ENCODE measurements around the gene OR2H1.

The OR2H1 gene

DNA sequence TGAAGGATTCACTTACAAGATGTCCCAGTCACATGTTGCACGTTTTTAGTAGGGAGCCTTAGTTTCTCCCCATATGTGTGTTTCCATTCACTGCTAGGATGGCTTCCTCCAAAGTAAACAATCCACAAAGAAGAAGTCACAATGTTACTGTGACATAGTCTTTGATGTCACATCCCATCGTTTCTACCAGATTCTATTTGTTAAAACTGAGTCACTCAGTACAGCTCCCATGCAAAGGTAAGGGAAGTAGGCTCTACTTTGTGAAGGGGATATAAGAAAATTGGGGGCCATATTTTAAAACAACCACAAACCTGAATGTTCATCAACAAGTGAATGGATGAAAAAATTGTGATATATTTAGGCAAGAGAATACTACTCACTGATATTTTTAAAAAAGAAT lies at the start of gene OR2H1, which contains the start of gene OR11A1:
TSS of gene OR2H1 (plus strand) at position 185 of the 400 bp plus-strand sequence. CDS start 4,615 bp downstream, outside the sequence.
TSS of gene OR11A1 (minus strand) at position 101 of the 400 bp plus-strand sequence. CDS start 29,430 bp downstream, outside the sequence.
- Histone ChIP-seq H3K4me1 (ENCODE audit: control insufficient read depth, low read length) (no peaks in the 10 kb centered on the region), H3K4me2 (ENCODE audit: low read length) (no peak within 1 kb of the TSS), H3F3A (ENCODE audit: control insufficient read depth, insufficient read depth) (no peaks in the 10 kb centered on the region), H3K9me2 (replicated peaks; ENCODE audit: control insufficient read depth, low read length) (no peaks in the 10 kb centered on the region), H3K27ac (ENCODE audit: low read depth, low read length) (no peak within 1 kb of the TSS), H3K79me2 (ENCODE audit: control insufficient read depth, low read length) (no peaks in the 10 kb centered on the region), H4K20me1 (ENCODE audit: control insufficient read depth, insufficient read depth, low read depth, low read length) (no peaks in the 10 kb centered on the region), H3K9me3 (ENCODE audit: control insufficient read depth, insufficient read depth, low read length) (no peaks in the 10 kb centered on the region), H3K36me3 (ENCODE audit: control insufficient read depth, low read length) (no peaks in the 10 kb centered on the region), H3K27me3 (ENCODE audit: control insufficient read depth, low read length) (no peaks in the 10 kb centered on the region), H3K4me3 (ENCODE audit: low read length) (no peak within 1 kb of the TSS)
- no peak for TF ChIP-seq EZH2phosphoT487 (IDR thresholded peaks at IDR 0.05; ENCODE audit: borderline replicate concordance, low read length)
- TF ChIP-seq, protein P1, sequence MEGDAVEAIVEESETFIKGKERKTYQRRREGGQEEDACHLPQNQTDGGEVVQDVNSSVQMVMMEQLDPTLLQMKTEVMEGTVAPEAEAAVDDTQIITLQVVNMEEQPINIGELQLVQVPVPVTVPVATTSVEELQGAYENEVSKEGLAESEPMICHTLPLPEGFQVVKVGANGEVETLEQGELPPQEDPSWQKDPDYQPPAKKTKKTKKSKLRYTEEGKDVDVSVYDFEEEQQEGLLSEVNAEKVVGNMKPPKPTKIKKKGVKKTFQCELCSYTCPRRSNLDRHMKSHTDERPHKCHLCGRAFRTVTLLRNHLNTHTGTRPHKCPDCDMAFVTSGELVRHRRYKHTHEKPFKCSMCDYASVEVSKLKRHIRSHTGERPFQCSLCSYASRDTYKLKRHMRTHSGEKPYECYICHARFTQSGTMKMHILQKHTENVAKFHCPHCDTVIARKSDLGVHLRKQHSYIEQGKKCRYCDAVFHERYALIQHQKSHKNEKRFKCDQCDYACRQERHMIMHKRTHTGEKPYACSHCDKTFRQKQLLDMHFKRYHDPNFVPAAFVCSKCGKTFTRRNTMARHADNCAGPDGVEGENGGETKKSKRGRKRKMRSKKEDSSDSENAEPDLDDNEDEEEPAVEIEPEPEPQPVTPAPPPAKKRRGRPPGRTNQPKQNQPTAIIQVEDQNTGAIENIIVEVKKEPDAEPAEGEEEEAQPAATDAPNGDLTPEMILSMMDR (IDR thresholded peaks at IDR 0.05; ENCODE audit: low read depth, low read length, poor library complexity, severe bottlenecking): no peak

DNA sequence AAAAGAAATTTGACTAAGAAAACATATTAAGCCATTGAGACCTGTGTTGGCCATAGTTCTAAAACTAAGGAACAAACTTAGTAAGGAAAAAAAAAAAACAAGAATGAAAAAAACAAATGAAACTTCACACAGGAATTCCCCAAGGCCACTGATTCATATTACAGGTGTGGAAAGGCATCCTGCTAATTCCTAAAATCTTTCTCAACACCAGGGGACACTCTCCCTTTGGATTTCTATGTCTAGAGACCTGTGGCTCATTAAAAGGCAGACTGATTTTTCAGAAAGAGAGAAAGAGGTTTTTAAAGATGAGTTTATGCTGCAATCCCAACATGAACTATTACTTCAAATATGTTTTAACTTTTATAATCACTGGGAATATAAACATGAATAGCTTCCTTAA lies 42.4 kb upstream of the OR2H1 start, which contains the start of gene OR12D1:
TSS of gene OR12D1 (plus strand) at position 341 of the 400 bp plus-strand sequence.
- Histone ChIP-seq H3K4me3 (ENCODE audit: low read length) (no peak within 1 kb of the TSS), H3K4me2 (ENCODE audit: low read length) (no peak within 1 kb of the TSS), H3F3A (ENCODE audit: control insufficient read depth, insufficient read depth) (no peaks in the 10 kb centered on the region), H3K9me2 (replicated peaks; ENCODE audit: control insufficient read depth, low read length) (no peaks in the 10 kb centered on the region), H3K79me2 (ENCODE audit: control insufficient read depth, low read length) (no peaks in the 10 kb centered on the region), H4K20me1 (ENCODE audit: control insufficient read depth, insufficient read depth, low read depth, low read length) (no peaks in the 10 kb centered on the region), H3K36me3 (ENCODE audit: control insufficient read depth, low read length) (no peaks in the 10 kb centered on the region), H3K27ac (ENCODE audit: low read depth, low read length) (no peak within 1 kb of the TSS), H3K9me3 (ENCODE audit: control insufficient read depth, insufficient read depth, low read length) (no peaks in the 10 kb centered on the region; the same call in none of the 2 replicates), H3K27me3 (ENCODE audit: control insufficient read depth, low read length) (no peaks in the 10 kb centered on the region; the same call in 1 of the 2 replicates), H3K4me1 (ENCODE audit: control insufficient read depth, low read length) (no peaks in the 10 kb centered on the region)
- TF ChIP-seq, protein P1 (IDR thresholded peaks at IDR 0.05; ENCODE audit: low read depth, low read length, poor library complexity, severe bottlenecking): no peak
- no peak for TF ChIP-seq EZH2phosphoT487 (IDR thresholded peaks at IDR 0.05; ENCODE audit: borderline replicate concordance, low read length)

DNA sequence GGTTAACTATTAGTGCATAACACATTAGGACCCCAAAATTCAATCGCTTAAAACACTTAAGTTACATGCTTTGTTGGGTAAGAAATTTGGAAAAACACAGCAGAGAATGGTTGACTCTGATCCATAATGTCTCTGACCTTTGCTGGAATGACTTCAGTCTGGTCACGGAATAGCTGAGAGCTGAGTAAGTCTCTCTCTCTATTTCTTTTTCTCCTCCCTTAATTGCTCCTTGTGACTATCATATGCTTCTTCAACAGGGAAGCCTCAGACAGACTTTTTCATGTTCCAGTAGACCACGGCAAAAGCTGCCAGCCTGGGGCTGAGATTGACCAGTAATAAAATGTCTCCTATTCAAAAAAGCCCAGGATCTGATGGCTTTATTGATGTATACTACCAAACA lies 37.4 kb upstream of the OR2H1 start:
- no peak overlapping the region for H3K27ac ChIP-seq (ENCODE audit: low read depth, low read length)
- H3K9me3 ChIP-seq (ENCODE audit: control insufficient read depth, insufficient read depth, low read length): no peaks in the 10 kb centered on the region
- no peaks in the 10 kb centered on the region for H4K20me1 ChIP-seq (ENCODE audit: control insufficient read depth, insufficient read depth, low read depth, low read length)
- no peaks in the 10 kb centered on the region for H3K9me2 ChIP-seq (replicated peaks; ENCODE audit: control insufficient read depth, low read length)
- H3F3A ChIP-seq (ENCODE audit: control insufficient read depth, insufficient read depth): no peaks in the 10 kb centered on the region
- no peak for TF ChIP-seq EZH2phosphoT487 (IDR thresholded peaks at IDR 0.05; ENCODE audit: borderline replicate concordance, low read length)
- TF ChIP-seq, protein P1 (IDR thresholded peaks at IDR 0.05; ENCODE audit: low read depth, low read length, poor library complexity, severe bottlenecking): no peak
- no peaks in the 10 kb centered on the region for H3K4me1 ChIP-seq (ENCODE audit: control insufficient read depth, low read length)
- no peaks in the 10 kb centered on the region for H3K79me2 ChIP-seq (ENCODE audit: control insufficient read depth, low read length)
- H3K4me3 ChIP-seq (ENCODE audit: low read length): no peak overlapping the region
- H3K4me2 ChIP-seq (ENCODE audit: low read length): no peak overlapping the region
- H3K36me3 ChIP-seq (ENCODE audit: control insufficient read depth, low read length): no peaks in the 10 kb centered on the region
- no peaks in the 10 kb centered on the region; the same call in 1 of the 2 replicates for H3K27me3 ChIP-seq (ENCODE audit: control insufficient read depth, low read length)
